H9 (cell line): ENCODE measurements around the gene ACOX3. TPM values are rescaled to one million over a fixed set of nuclear protein-coding genes. Genes with fewer than 3 reads are reported as not detected.

Experiments used
- DNase-seq: peaks from one replicate; pipeline ENCODE4 v3.0.0-alpha.2; 2017
- H2AFZ ChIP-seq: one replicate; pipeline ENCODE4 v1.6.1; 2013; ENCODE audit warnings: mild to moderate bottlenecking, low read length, control low read depth, moderate library complexity
- H2AK5ac ChIP-seq: 2 replicates; pipeline ENCODE4 v1.6.1; 2013; ENCODE audit warnings: low read length, control low read depth, mixed read lengths; ENCODE audit not compliant: insufficient read length
- H2BK120ac ChIP-seq: one replicate; pipeline ENCODE4 v1.6.1; 2013; ENCODE audit warnings: low read depth, mild to moderate bottlenecking, low read length, control low read depth, inconsistent platforms; ENCODE audit not compliant: poor library complexity, severe bottlenecking
- H2BK12ac ChIP-seq: 2 replicates; pipeline ENCODE4 v1.6.1; 2013; ENCODE audit warnings: low read length, control low read depth, mixed read lengths, low read depth; ENCODE audit not compliant: insufficient read length
- H2BK15ac ChIP-seq: 2 replicates; pipeline ENCODE4 v1.6.1; 2013; ENCODE audit warnings: low read depth, low read length, control low read depth
- H2BK20ac ChIP-seq: one replicate; pipeline ENCODE4 v1.6.1; 2013; ENCODE audit warnings: low read depth, mild to moderate bottlenecking, low read length, control low read depth, inconsistent platforms; ENCODE audit not compliant: poor library complexity, severe bottlenecking
- H2BK5ac ChIP-seq: 2 replicates; pipeline ENCODE4 v1.6.1; 2013; ENCODE audit warnings: low read length, control low read depth, mixed read lengths; ENCODE audit not compliant: insufficient read length
- H3K14ac ChIP-seq: 2 replicates; pipeline ENCODE4 v1.6.1; 2013; ENCODE audit warnings: low read length, control low read depth; ENCODE audit not compliant: insufficient read depth
- H3K18ac ChIP-seq: 2 replicates; pipeline ENCODE4 v1.6.1; 2013; ENCODE audit warnings: low read depth, mild to moderate bottlenecking, mixed read lengths, low read length, control low read depth; ENCODE audit not compliant: insufficient read length
- H3K23ac ChIP-seq: 2 replicates; pipeline ENCODE4 v1.6.1; 2013; ENCODE audit warnings: low read length, control low read depth, mixed read lengths, low read depth; ENCODE audit not compliant: insufficient read length
- H3K23me2 ChIP-seq: 2 replicates; pipeline ENCODE4 v1.6.1; 2013; ENCODE audit warnings: low read depth, mild to moderate bottlenecking, mixed read lengths, low read length, control low read depth; ENCODE audit not compliant: insufficient read length, poor library complexity, severe bottlenecking
- H3K27ac ChIP-seq: 2 replicates; pipeline ENCODE4 v1.5.1; 2013; ENCODE audit warnings: low read length, control low read depth, mixed read lengths, low read depth; ENCODE audit not compliant: insufficient read length
- H3K27me3 ChIP-seq: 2 replicates; pipeline ENCODE4 v1.6.1; 2013; ENCODE audit warnings: low read length, control low read depth, inconsistent platforms; ENCODE audit not compliant: insufficient read depth
- H3K4ac ChIP-seq: 2 replicates; pipeline ENCODE4 v1.6.1; 2013; ENCODE audit warnings: low read depth, mild to moderate bottlenecking, control low read depth, inconsistent platforms, low read length, moderate library complexity
- H3K4me1 ChIP-seq: 2 replicates; pipeline ENCODE4 v1.6.1; 2013; ENCODE audit warnings: low read length, control low read depth, inconsistent platforms; ENCODE audit not compliant: insufficient read depth
- H3K4me2 ChIP-seq: 2 replicates; pipeline ENCODE4 v1.6.1; 2013; ENCODE audit warnings: low read length, control low read depth, mixed read lengths; ENCODE audit not compliant: insufficient read length, insufficient read depth
- H3K56ac ChIP-seq: 2 replicates; pipeline ENCODE4 v1.6.1; 2013; ENCODE audit warnings: low read depth, mild to moderate bottlenecking, mixed read lengths, low read length, control low read depth; ENCODE audit not compliant: insufficient read length
- H3K79me1 ChIP-seq: 2 replicates; pipeline ENCODE4 v1.6.1; 2013; ENCODE audit warnings: low read depth, mild to moderate bottlenecking, moderate library complexity, low read length, control low read depth, inconsistent platforms; ENCODE audit not compliant: insufficient read depth, poor library complexity, severe bottlenecking
- H3K79me2 ChIP-seq: 2 replicates; pipeline ENCODE4 v1.6.1; 2013; ENCODE audit warnings: low read length, control low read depth, inconsistent platforms; ENCODE audit not compliant: insufficient read depth
- H3K9ac ChIP-seq: 2 replicates; pipeline ENCODE4 v1.6.1; 2013; ENCODE audit warnings: low read length, control low read depth, mixed read lengths; ENCODE audit not compliant: insufficient read length; ENCODE audit errors: extremely low read depth
- H3K9me3 ChIP-seq: one replicate; pipeline ENCODE4 v1.6.1; 2013; ENCODE audit warnings: low read depth, low read length, inconsistent platforms; ENCODE audit not compliant: control insufficient read depth
- H3T11ph ChIP-seq: one replicate; pipeline ENCODE4 v1.6.1; 2013; ENCODE audit warnings: mild to moderate bottlenecking, low read length, control low read depth, inconsistent platforms
- H4K20me1 ChIP-seq: one replicate; pipeline ENCODE4 v1.6.1; 2013; ENCODE audit not compliant: control insufficient read depth, insufficient read length, insufficient read depth
- H4K5ac ChIP-seq: 2 replicates; pipeline ENCODE4 v1.6.1; 2013; ENCODE audit warnings: low read depth, mild to moderate bottlenecking, mixed read lengths, low read length, control low read depth; ENCODE audit not compliant: insufficient read length
- H4K8ac ChIP-seq: replicated peaks from 2 replicates; pipeline ENCODE4 v1.6.1; 2013; ENCODE audit warnings: low read length, control low read depth, mixed read lengths, low read depth; ENCODE audit not compliant: insufficient read length
- H4K91ac ChIP-seq: 2 replicates; pipeline ENCODE4 v1.6.1; 2013; ENCODE audit warnings: low read depth, mild to moderate bottlenecking, moderate library complexity, mixed read lengths, low read length, control low read depth; ENCODE audit not compliant: insufficient read length
- H3K27ac Mint-ChIP-seq, 3 experiments: 2 replicates in 2 of 3; 3 replicates in 1 of 3; pipeline ENCODE4 v1.8.0; 2020 to 2021; ENCODE audit warnings: mixed read lengths in 3 of 3, mild to moderate bottlenecking in 1 of 3, moderate library complexity in 1 of 3
- H3K27me3 Mint-ChIP-seq: 2 replicates; pipeline ENCODE4 v1.8.0; 2021; ENCODE audit warnings: low read depth, mild to moderate bottlenecking, moderate library complexity, mixed read lengths
- H3K36me3 Mint-ChIP-seq, 3 experiments: 2 replicates in 2 of 3; 3 replicates in 1 of 3; pipeline ENCODE4 v1.8.0; 2020 to 2021; ENCODE audit warnings: low read depth in 3 of 3, mixed read lengths in 3 of 3; ENCODE audit not compliant: insufficient read depth in 1 of 3
- H3K4me1 Mint-ChIP-seq, 2 experiments: 2 replicates each; pipeline ENCODE4 v1.8.0; 2020; ENCODE audit warnings: mixed read lengths in 2 of 2
- H3K4me3 Mint-ChIP-seq, 2 experiments: 2 replicates in 1 of 2; 3 replicates in 1 of 2; pipeline ENCODE4 v1.8.0; 2020 to 2021; ENCODE audit warnings: mild to moderate bottlenecking in 2 of 2, mixed read lengths in 2 of 2, moderate library complexity in 1 of 2
- H3K9me3 Mint-ChIP-seq, 2 experiments: 2 replicates in 1 of 2; 3 replicates in 1 of 2; pipeline ENCODE4 v1.8.0; 2020; ENCODE audit warnings: mild to moderate bottlenecking in 2 of 2, mixed read lengths in 2 of 2, moderate library complexity in 1 of 2
- CTCF ChIP-seq: fragments of 200-600 bp; sonication (generic); conservative IDR thresholded peaks from 3 replicates; pipeline ENCODE4 v1.8.0; 2021; ENCODE audit warnings: antibody characterized with exemption, mild to moderate bottlenecking
- WGBS: extraction: QIAGEN DNeasy Blood & Tissue Kit; methylation state at CpG from one replicate; pipeline ENCODE4 v1.1.7; 2013; ENCODE audit warnings: missing lambda C conversion rate, low lambda C conversion rate, mixed read lengths; ENCODE audit not compliant: insufficient read length; ENCODE audit errors: extremely low coverage; 5-methylcytosine and 5-hydroxymethylcytosine counted together
- total RNA-seq: library from RNA; stranded (reverse); gene quantifications from 2 replicates; pipeline ENCODE4 v1.2.1, GENCODE V29; 2021

The ACOX3 gene
- total RNA-seq, 1 experiment from 2014 or later, result 13.8 TPM

GRCh38 chr4:8334786-8335460 lies 105.6 kb downstream of the ACOX3 start:
- H3K27me3 Mint-ChIP-seq, result peaks cover 7% of the 10 kb centered on the region
- Histone ChIP-seq H3K9ac (no peak overlapping the region), H2BK120ac (no peak overlapping the region), H3K27ac (no peak overlapping the region), H2BK15ac (no peak overlapping the region), H3K4me1 (no peaks in the 10 kb centered on the region), H3K79me2 (no peaks in the 10 kb centered on the region), H3K56ac (no peak overlapping the region), H3K14ac (no peak overlapping the region; the same call in 1 of the 2 replicates), H2BK5ac (no peak overlapping the region), H2BK20ac (no peak overlapping the region), H2AFZ (no peak overlapping the region), H3K4me2 (no peak overlapping the region), H3K9me3 (no peaks in the 10 kb centered on the region), H3K4ac (no peak overlapping the region), H3K27me3 (no peaks in the 10 kb centered on the region), H4K91ac (no peak overlapping the region), H4K20me1 (no peaks in the 10 kb centered on the region), H4K8ac (no peak overlapping the region), H3K79me1 (no peaks in the 10 kb centered on the region), H3K18ac (no peak overlapping the region), H2BK12ac (no peak overlapping the region), H3K23me2 (no peaks in the 10 kb centered on the region), H4K5ac (no peak overlapping the region), H3K23ac (no peak overlapping the region), H3T11ph (no peak overlapping the region), H2AK5ac (no peak overlapping the region)
- H3K27ac Mint-ChIP-seq, result no peak overlapping the region
- H3K4me3 Mint-ChIP-seq, result no peak overlapping the region
- WGBS, result no CpG with 5 or more reads among the region's 13 CpGs
- H3K9me3 Mint-ChIP-seq, result peaks cover 11 to 12% of the 10 kb centered on the region in 2 experiments
- H3K4me1 Mint-ChIP-seq, result no peaks in the 10 kb centered on the region
- TF ChIP-seq CTCF, result no peak
- peaks cover 0 to 4% (median 3%) of the 10 kb centered on the region in 3 experiments; a peak in 3 of 7 replicates for H3K36me3 Mint-ChIP-seq
- DNase-seq, result no peak
